Measurements from ENCODE around the gene SNRPD1. TPM values are rescaled to one million over a fixed set of nuclear protein-coding genes. Genes with fewer than 3 reads are reported as not detected.
A peak's percentile ranks its signal among the peaks of the same experiment; 100 is the strongest.

Gene SNRPD1
- total RNA-seq, 4 donors from 2014 or later: 4.1 to 8.5 (median 6.7) TPM

DNA sequence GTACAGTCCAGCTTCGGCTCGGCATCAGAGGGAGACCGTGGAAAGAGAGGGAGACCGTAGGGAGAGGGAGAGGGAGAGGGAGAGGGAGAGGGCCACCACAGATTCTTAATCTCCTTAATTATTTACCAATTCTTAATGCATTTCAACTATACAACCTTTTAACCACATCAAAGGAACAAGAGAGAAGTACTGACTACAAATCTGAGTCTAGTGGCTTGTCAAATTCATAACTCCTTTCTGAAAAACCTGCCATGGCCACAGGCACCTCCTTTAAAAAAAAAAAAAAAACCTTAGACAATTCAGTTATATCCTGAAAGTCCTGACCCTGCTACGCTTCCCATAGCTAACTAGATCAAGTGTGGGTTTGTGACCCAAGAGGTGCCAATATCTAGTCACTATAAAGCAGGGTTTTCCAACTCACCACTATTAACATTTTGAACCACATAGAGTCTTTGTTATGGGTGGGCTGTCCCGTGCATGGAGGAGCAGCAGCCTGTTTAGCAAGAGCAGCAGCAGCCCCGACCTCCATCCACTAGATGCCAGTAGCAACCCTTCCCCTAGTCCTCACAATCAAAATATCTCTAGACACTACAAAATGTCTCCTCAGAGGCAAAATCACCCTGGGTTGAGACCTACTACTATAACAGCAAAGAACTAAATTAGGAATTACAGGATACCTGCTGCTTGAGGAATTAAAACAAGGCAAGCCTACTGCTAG, 18.4 kb upstream of the SNRPD1 start:
- Histone ChIP-seq H3K36me3 (no peaks in the 10 kb centered on the region), H3K27me3 (no peaks in the 10 kb centered on the region), H3K4me1 (peaks cover 6 to 8% of the 10 kb centered on the region in 2 donors), H3K4me3 (replicated peaks in 1 of 3) (no peak overlapping the region), H3K27ac (no peak overlapping the region), H3K9me3 (no peaks in the 10 kb centered on the region)
- no peak for DNase-seq
- TF ChIP-seq, protein P1, sequence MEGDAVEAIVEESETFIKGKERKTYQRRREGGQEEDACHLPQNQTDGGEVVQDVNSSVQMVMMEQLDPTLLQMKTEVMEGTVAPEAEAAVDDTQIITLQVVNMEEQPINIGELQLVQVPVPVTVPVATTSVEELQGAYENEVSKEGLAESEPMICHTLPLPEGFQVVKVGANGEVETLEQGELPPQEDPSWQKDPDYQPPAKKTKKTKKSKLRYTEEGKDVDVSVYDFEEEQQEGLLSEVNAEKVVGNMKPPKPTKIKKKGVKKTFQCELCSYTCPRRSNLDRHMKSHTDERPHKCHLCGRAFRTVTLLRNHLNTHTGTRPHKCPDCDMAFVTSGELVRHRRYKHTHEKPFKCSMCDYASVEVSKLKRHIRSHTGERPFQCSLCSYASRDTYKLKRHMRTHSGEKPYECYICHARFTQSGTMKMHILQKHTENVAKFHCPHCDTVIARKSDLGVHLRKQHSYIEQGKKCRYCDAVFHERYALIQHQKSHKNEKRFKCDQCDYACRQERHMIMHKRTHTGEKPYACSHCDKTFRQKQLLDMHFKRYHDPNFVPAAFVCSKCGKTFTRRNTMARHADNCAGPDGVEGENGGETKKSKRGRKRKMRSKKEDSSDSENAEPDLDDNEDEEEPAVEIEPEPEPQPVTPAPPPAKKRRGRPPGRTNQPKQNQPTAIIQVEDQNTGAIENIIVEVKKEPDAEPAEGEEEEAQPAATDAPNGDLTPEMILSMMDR (IDR thresholded peaks at IDR 0.05): no peak
- TF ChIP-seq POLR2A (IDR thresholded peaks at IDR 0.05): no peak
- intact Hi-C loops (cut with DNase I): no loop called here
- WGBS, 2 donors: 91 to 94% methylated on average over 4 to 7 of the region's 7 CpGs

DNA sequence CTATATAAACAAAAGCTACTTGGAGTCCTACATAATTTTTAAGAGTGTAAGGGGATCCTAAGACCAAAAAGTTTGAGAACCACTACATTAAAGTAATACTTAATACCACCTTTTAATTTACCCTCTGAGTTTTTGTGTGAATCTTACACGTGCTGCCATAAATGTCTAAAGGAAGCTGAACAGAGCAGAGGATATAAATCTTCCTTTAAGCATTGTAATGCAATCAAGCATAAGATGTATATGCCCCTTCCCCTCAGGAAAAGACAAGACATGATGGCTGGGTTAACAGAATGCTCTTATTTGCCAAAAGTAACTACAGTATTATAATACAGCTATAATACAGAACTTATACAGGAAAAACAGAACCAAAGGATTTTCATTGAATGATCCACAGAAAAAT, 14.5 kb upstream of the SNRPD1 start:
- TF ChIP-seq, protein P1 (IDR thresholded peaks at IDR 0.05): no peak
- no peak for TF ChIP-seq POLR2A (IDR thresholded peaks at IDR 0.05)
- DNase-seq: no peak
- Histone ChIP-seq H3K4me3 (replicated peaks in 1 of 3) (no peak overlapping the region), H3K27ac (no peak overlapping the region), H3K4me1 (peaks cover 12 to 16% of the 10 kb centered on the region in 2 donors), H3K9me3 (no peaks in the 10 kb centered on the region), H3K27me3 (no peaks in the 10 kb centered on the region), H3K36me3 (no peaks in the 10 kb centered on the region)
- WGBS, 2 donors: 69 to 77% methylated on average over 1 of the region's 1 CpG
- intact Hi-C loops (cut with DNase I): no loop called here

DNA sequence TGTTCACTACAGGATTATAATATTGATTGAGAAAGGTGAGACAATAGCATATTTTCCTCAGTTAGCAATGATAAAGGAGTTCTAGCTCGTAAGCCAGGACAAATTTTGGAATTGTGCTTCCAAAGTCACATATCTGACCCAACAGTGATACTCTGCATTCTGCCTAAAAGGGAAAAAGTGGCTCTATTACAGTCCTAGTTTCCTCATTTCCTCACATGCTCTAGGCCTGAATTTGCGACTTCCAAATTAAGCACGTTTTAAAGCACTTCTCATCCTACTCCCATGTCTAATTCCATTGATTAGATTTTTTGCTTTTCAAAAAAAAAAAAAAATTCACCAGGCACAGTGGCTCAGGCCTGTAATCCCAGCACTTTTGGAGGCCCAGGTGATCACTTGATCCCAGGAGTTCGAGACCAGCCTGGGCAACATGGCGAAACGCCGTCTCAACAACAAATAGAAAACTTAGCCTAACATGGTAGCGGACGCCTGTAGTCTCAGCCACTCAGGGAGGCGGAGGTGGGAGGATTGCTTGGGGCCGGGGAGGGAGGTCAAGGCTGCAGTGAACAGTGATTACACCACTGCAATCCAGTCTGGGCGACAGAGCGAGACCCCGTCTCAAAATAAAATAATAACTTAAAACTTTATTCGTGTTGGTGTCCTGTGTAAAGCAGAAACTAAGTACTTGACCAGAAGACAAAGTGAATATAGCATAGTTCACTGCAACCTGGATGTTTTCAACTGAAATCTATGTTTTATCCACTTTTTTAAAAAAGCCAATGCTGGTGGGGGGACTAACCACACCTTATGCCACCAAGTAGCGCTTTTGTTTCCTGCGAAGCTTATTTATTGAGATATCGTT, 13.2 kb upstream of the SNRPD1 start:
- Histone ChIP-seq H3K4me3 (replicated peaks in 1 of 3) (peak overlapping the region in 2 of 3 donors; percentile 82 to 88), H3K27me3 (no peaks in the 10 kb centered on the region), H3K9me3 (no peaks in the 10 kb centered on the region), H3K36me3 (no peaks in the 10 kb centered on the region), H3K4me1 (peaks cover 12 to 16% of the 10 kb centered on the region in 2 donors), H3K27ac (peak overlapping the region; percentile 98)
- DNase-seq: no peak
- no peak for TF ChIP-seq POLR2A (IDR thresholded peaks at IDR 0.05)
- TF ChIP-seq, protein P1 (IDR thresholded peaks at IDR 0.05): no peak
- intact Hi-C loops (cut with DNase I): no loop called here
- WGBS, 2 donors: 59% methylated on average over 18 of the region's 18 CpGs

DNA sequence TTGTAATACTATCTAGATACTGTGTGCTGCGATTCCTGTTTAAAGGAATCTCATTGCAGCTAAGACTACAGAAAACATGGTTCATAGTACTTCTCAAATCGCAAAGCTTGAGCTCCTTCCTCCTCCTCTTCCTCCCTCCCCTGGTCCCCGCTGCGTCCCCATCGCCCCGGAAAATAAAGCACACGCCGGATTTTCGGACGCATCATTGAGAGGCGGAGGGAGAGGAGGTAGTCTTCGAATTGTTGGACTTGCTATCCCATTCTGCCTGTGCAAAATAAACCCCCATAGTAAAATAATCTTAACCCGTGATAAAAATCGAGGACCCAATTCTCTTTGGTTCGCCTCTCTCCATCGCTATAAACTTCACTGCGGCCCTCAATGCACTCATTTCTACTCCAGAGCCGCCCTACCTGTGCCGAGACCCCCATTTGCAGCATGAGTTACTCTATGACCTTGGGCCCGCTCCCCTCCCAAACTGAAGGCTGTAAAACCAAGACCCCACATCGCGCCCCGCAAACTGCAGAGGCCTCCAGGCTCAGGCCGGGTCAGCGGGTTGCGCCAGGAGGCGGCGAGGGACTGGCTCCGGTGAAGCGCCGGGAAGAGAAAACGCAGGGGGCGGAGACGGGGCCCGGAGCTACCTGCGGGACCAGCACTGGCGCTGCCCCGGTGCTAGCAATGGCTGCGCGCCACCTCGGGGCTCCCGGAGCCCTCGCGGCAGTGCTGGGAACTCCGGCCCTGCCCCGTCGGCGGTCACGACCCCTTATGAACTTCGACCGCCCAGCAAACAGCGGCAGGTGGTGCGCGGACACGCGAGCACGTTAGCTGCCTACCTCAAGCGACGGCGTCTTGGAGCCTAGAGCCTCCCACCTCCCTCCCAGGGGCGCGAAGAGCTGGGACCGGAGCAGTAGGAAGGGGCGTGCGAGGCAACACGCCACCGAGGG, 12.3 kb upstream of the SNRPD1 start:
- no peaks in the 10 kb centered on the region for H3K36me3 ChIP-seq
- H3K9me3 ChIP-seq: no peaks in the 10 kb centered on the region
- H3K27me3 ChIP-seq: no peaks in the 10 kb centered on the region
- peak overlapping the region; percentile 82 to 96 (median 88) for H3K4me3 ChIP-seq (replicated peaks in 1 of 3)
- WGBS, 2 donors: 0 to 1% methylated on average over 29 to 32 of the region's 67 CpGs
- TF ChIP-seq, protein P1 (IDR thresholded peaks at IDR 0.05): peak in 3 of 6 experiments; percentile 22 to 33 (median 32)
- TF ChIP-seq POLR2A (IDR thresholded peaks at IDR 0.05): no peak
- H3K4me1 ChIP-seq: peaks cover 12 to 16% of the 10 kb centered on the region in 2 donors
- intact Hi-C loops (cut with DNase I): no loop called here
- DNase-seq: peak; percentile 79 to 80
- peak overlapping the region; percentile 98 for H3K27ac ChIP-seq
